Small intestine (tissue), 7 donors: ENCODE measurements around the gene ANO4. TPM values are rescaled to one million over a fixed set of nuclear protein-coding genes. Genes with fewer than 3 reads are reported as not detected.

ENCODE experiments used
- DNase-seq, 2 donors: peaks; one replicate each; pipeline versions ENCODE4 v3.0.0 to v3.0.0-alpha.2; 2013
- FAIRE-seq: peaks from 2 replicates; lab custom pipeline; 2012; peaks lifted over from hg19 to GRCh38; lab: Jason Lieb, UNC
- H3K27ac ChIP-seq, 3 donors: one replicate each; pipeline ENCODE4 v1.5.1; 2013; ENCODE audit warnings: low read length in 2 of 3, mild to moderate bottlenecking in 2 of 3, control low read depth in 1 of 3, inconsistent platforms in 1 of 3, low read depth in 1 of 3, moderate library complexity in 1 of 3
- H3K27me3 ChIP-seq, 3 donors: one replicate each; pipeline ENCODE4 v1.6.1; 2013; ENCODE audit warnings: low read length in 3 of 3, inconsistent platforms in 1 of 3; ENCODE audit not compliant: control insufficient read depth in 3 of 3, insufficient read depth in 3 of 3
- H3K36me3 ChIP-seq, 3 donors: one replicate each; pipeline ENCODE4 v1.6.1; 2013; ENCODE audit warnings: low read length in 3 of 3, inconsistent platforms in 1 of 3, low read depth in 1 of 3, mild to moderate bottlenecking in 1 of 3, moderate library complexity in 1 of 3; ENCODE audit not compliant: control insufficient read depth in 3 of 3, insufficient read depth in 2 of 3
- H3K4me1 ChIP-seq, 3 donors: one replicate each; pipeline ENCODE4 v1.6.1; 2013; ENCODE audit warnings: low read length in 2 of 3, inconsistent platforms in 1 of 3, low read depth in 1 of 3, mild to moderate bottlenecking in 1 of 3, moderate library complexity in 1 of 3; ENCODE audit not compliant: control insufficient read depth in 3 of 3, insufficient read depth in 2 of 3
- H3K4me3 ChIP-seq, 3 donors: one replicate each; pipeline ENCODE4 v1.5.1; 2013; ENCODE audit warnings: low read length in 3 of 3, control low read depth in 1 of 3, inconsistent platforms in 1 of 3, low read depth in 1 of 3, mild to moderate bottlenecking in 1 of 3, moderate library complexity in 1 of 3
- H3K9me3 ChIP-seq, 2 donors: one replicate each; pipeline ENCODE4 v1.6.1; 2013; ENCODE audit warnings: low read depth in 1 of 2, low read length in 1 of 2; ENCODE audit not compliant: control insufficient read depth in 2 of 2, insufficient read depth in 1 of 2
- WGBS, 3 donors: extraction: QIAGEN DNeasy Blood & Tissue Kit; methylation state at CpG; one replicate each; pipeline ENCODE4 v1.1.7; 2013; 5-methylcytosine and 5-hydroxymethylcytosine counted together
- polyA plus RNA-seq, 4 donors: library from polyadenylated mRNA; stranded (reverse) in 3 of 4; unstranded in 1 of 4; fragments of 200-250 nt in 3 of 4; fragments of 120-200 nt in 1 of 4; gene quantifications; one replicate each; pipeline versions ENCODE4 v1.2.1 to v1.2.3, GENCODE V29; 2013
- donor health status: healthy with polysubstance abuse.
- donor health status: control.
- donor health status: control.
- donor health status: Bipolar disorder and iron deficiency.
- donor health status: healthy.

Gene ANO4
- polyA plus RNA-seq, 4 donors, result 0.03 to 2.1 (median 0.54) TPM; not detected in 1

- FAIRE-seq (no peak), DNase-seq (no peak)
- peaks cover 0 to 2% (median 0%) of the 10 kb centered on the region in 3 donors for H3K27me3 ChIP-seq
- no peaks in the 10 kb centered on the region for H3K9me3 ChIP-seq
- H3K4me1 ChIP-seq, result peaks cover 0 to 2% (median 0%) of the 10 kb centered on the region in 3 donors
- H3K36me3 ChIP-seq, result no peaks in the 10 kb centered on the region
- no peak overlapping the region for H3K27ac ChIP-seq
- no peak overlapping the region for H3K4me3 ChIP-seq
- 23 to 61% (median 50%) methylated on average over 1 of the region's 1 CpG for WGBS, 3 donors
Observed at GRCh38 chr12:100778967-100779590, 15.5 kb upstream of the ANO4 start.

- no peak for DNase-seq
- Histone ChIP-seq H3K9me3 (no peaks in the 10 kb centered on the region), H3K27me3 (no peaks in the 10 kb centered on the region), H3K4me3 (no peak overlapping the region), H3K4me1 (no peaks in the 10 kb centered on the region), H3K27ac (no peak overlapping the region), H3K36me3 (no peaks in the 10 kb centered on the region)
- FAIRE-seq, result no peak
- 86 to 96% (median 89%) methylated on average over 1 of the region's 1 CpG for WGBS, 3 donors
Observed at GRCh38 chr12:100789146-100789545, 5.4 kb upstream of the ANO4 start.

GRCh38 chr12:100789975-100790374, 4.6 kb upstream of the ANO4 start:
- FAIRE-seq (no peak), DNase-seq (no peak)
- Histone ChIP-seq H3K36me3 (no peaks in the 10 kb centered on the region), H3K27ac (no peak overlapping the region), H3K4me3 (no peak overlapping the region), H3K9me3 (no peaks in the 10 kb centered on the region), H3K27me3 (peaks cover 0 to 7% (median 0%) of the 10 kb centered on the region in 3 donors), H3K4me1 (no peaks in the 10 kb centered on the region)
- 71 to 75% (median 72%) methylated on average over 2 of the region's 2 CpGs for WGBS, 3 donors

GRCh38 chr12:100790552-100790951, 4.0 kb upstream of the ANO4 start:
- Histone ChIP-seq H3K36me3 (no peaks in the 10 kb centered on the region), H3K27ac (no peak overlapping the region), H3K27me3 (peaks cover 0 to 12% (median 5%) of the 10 kb centered on the region in 3 donors), H3K4me3 (no peak overlapping the region), H3K4me1 (no peaks in the 10 kb centered on the region), H3K9me3 (no peaks in the 10 kb centered on the region)
- FAIRE-seq, result no peak
- WGBS, 3 donors, result 83 to 92% (median 87%) methylated on average over 1 of the region's 1 CpG
- no peak for DNase-seq

- Histone ChIP-seq H3K9me3 (no peaks in the 10 kb centered on the region), H3K27me3 (peaks cover 0 to 15% (median 5%) of the 10 kb centered on the region in 3 donors), H3K36me3 (no peaks in the 10 kb centered on the region), H3K4me1 (no peaks in the 10 kb centered on the region), H3K4me3 (no peak overlapping the region), H3K27ac (no peak overlapping the region)
- FAIRE-seq (no peak), DNase-seq (no peak)
- 8 to 34% (median 15%) methylated on average over 2 of the region's 2 CpGs for WGBS, 3 donors
Observed at GRCh38 chr12:100793182-100793581, 1.4 kb upstream of the ANO4 start.

- H3K4me1 ChIP-seq, result no peaks in the 10 kb centered on the region
- H3K4me3 ChIP-seq, result no peak overlapping the region
- FAIRE-seq (no peak), DNase-seq (no peak)
- H3K27ac ChIP-seq, result no peak overlapping the region
- H3K9me3 ChIP-seq, result no peaks in the 10 kb centered on the region
- WGBS, 3 donors, result 32 to 35% (median 34%) methylated on average over 9 of the region's 9 CpGs
- peaks cover 0 to 15% (median 5%) of the 10 kb centered on the region in 3 donors for H3K27me3 ChIP-seq
- no peaks in the 10 kb centered on the region for H3K36me3 ChIP-seq
Observed at GRCh38 chr12:100795174-100795799, 711 bp downstream of the ANO4 start.

GRCh38 chr12:100795800-100796179, 1.2 kb downstream of the ANO4 start:
- Histone ChIP-seq H3K9me3 (no peaks in the 10 kb centered on the region), H3K27ac (no peak overlapping the region), H3K27me3 (peaks cover 0 to 15% (median 5%) of the 10 kb centered on the region in 3 donors), H3K4me1 (no peaks in the 10 kb centered on the region), H3K36me3 (no peaks in the 10 kb centered on the region), H3K4me3 (no peak overlapping the region)
- DNase-seq (no peak), FAIRE-seq (no peak)
- WGBS, 3 donors, result 72 to 81% (median 75%) methylated on average over 6 of the region's 6 CpGs

- no peaks in the 10 kb centered on the region for H3K4me1 ChIP-seq
- H3K36me3 ChIP-seq, result no peaks in the 10 kb centered on the region
- no peak overlapping the region for H3K4me3 ChIP-seq
- H3K27ac ChIP-seq, result no peak overlapping the region
- no peaks in the 10 kb centered on the region for H3K9me3 ChIP-seq
- 74 to 83% (median 78%) methylated on average over 3 of the region's 3 CpGs for WGBS, 3 donors
- no peak for DNase-seq
- FAIRE-seq, result no peak
- peaks cover 0 to 15% (median 5%) of the 10 kb centered on the region in 3 donors for H3K27me3 ChIP-seq
Observed at GRCh38 chr12:100796621-100797020, 2.0 kb downstream of the ANO4 start.
